SK-N-SH (cell line): ENCODE measurements around the gene CASKIN2. TPM values are rescaled to one million over a fixed set of nuclear protein-coding genes. Genes with fewer than 3 reads are reported as not detected.
A peak's percentile ranks its signal among the peaks of the same experiment; 100 is the strongest.

Experiments
- CTCF ChIA-PET: fragments of 300-600, 350-600 bp; formaldehyde crosslinking; extraction: SDS; loops from one replicate; lab custom pipeline; 2021; lab: Yijun Ruan, JAX
- POLR2A ChIA-PET: fragments of 350-600 bp; sonication (Branson Sonifier 250); formaldehyde crosslinking; extraction: SDS; loops from one replicate; lab custom pipeline; 2020; ENCODE audit warnings: antibody characterized with exemption, inconsistent platforms; lab: Yijun Ruan, JAX
- DNase-seq: peaks from one replicate; pipeline ENCODE4 v3.0.0; 2012
- H2AFZ ChIP-seq: fragments of 200-600 bp; sonication (generic); 2 replicates; pipeline ENCODE4 v1.8.1; 2016; ENCODE audit warnings: antibody characterized with exemption, mild to moderate bottlenecking, low read depth
- H3F3A ChIP-seq: fragments of 200-600 bp; sonication (generic); replicated peaks from 2 replicates; pipeline ENCODE3; 2016; ENCODE audit warnings: antibody characterized with exemption, mild to moderate bottlenecking; ENCODE audit not compliant: insufficient read depth
- H3K27ac ChIP-seq, 2 experiments: fragments of 200-500 bp in 1 of 2; fragments of 200-600 bp in 1 of 2; sonication (Bioruptor generic) in 1 of 2; sonication (generic), shearing (Covaris generic) in 1 of 2; 2 replicates each; pipeline versions ENCODE4 v1.5.1 to v1.6.1; 2014 to 2016; ENCODE audit warnings: low read depth in 2 of 2, inconsistent platforms in 1 of 2, low read length in 1 of 2, mild to moderate bottlenecking in 1 of 2, mixed read lengths in 1 of 2
- H3K27me3 ChIP-seq: fragments of 200-600 bp; sonication (generic), shearing (Covaris generic); 2 replicates; pipeline ENCODE4 v1.6.1; 2016; ENCODE audit warnings: mixed run types; ENCODE audit not compliant: insufficient read depth
- H3K36me3 ChIP-seq, 2 experiments: fragments of 200-500 bp in 1 of 2; fragments of 200-600 bp in 1 of 2; sonication (Bioruptor generic) in 1 of 2; sonication (generic) in 1 of 2; replicated peaks in 1 of 2; 2 replicates each; pipeline versions ENCODE3 to v1.5.1; 2014 to 2016; ENCODE audit warnings: low read length in 1 of 2, mild to moderate bottlenecking in 1 of 2; ENCODE audit not compliant: insufficient read depth in 2 of 2, control insufficient read depth in 1 of 2
- H3K4me1 ChIP-seq, 2 experiments: fragments of 200-500 bp in 1 of 2; fragments of 200-600 bp in 1 of 2; sonication (Bioruptor generic) in 1 of 2; sonication (generic), shearing (Covaris generic) in 1 of 2; 2 replicates each; pipeline versions ENCODE4 v1.5.1 to v1.6.1; 2014 to 2016; ENCODE audit warnings: low read depth in 1 of 2, low read length in 1 of 2, mixed run types in 1 of 2; ENCODE audit not compliant: insufficient read depth in 2 of 2, control insufficient read depth in 1 of 2
- H3K4me2 ChIP-seq: fragments of 200-600 bp; sonication (generic), shearing (Covaris generic); 2 replicates; pipeline ENCODE4 v1.6.1; 2017; ENCODE audit warnings: mixed run types
- H3K4me3 ChIP-seq, 2 experiments: fragments of 200-500 bp in 1 of 2; fragments of 200-600 bp in 1 of 2; sonication (Bioruptor generic) in 1 of 2; sonication (generic), shearing (Covaris generic) in 1 of 2; 2 replicates each; pipeline versions ENCODE4 v1.5.1 to v1.8.1; 2014 to 2016; ENCODE audit warnings: low read depth in 2 of 2, inconsistent platforms in 1 of 2, low read length in 1 of 2, mild to moderate bottlenecking in 1 of 2, mixed read lengths in 1 of 2, moderate library complexity in 1 of 2
- H3K79me2 ChIP-seq: fragments of 200-600 bp; sonication (generic); 2 replicates; pipeline ENCODE4 v1.8.1; 2017; ENCODE audit warnings: mild to moderate bottlenecking; ENCODE audit not compliant: insufficient read depth
- H3K9ac ChIP-seq: fragments of 200-600 bp; sonication (generic); 2 replicates; pipeline ENCODE4 v1.6.1; 2017; ENCODE audit warnings: mixed run types
- H3K9me2 ChIP-seq: fragments of 200-600 bp; sonication (generic); 2 replicates; pipeline ENCODE4 v1.6.1; 2017; ENCODE audit warnings: mixed run types
- H3K9me3 ChIP-seq: fragments of 200-600 bp; sonication (generic); 2 replicates; pipeline ENCODE4 v1.6.1; 2017; ENCODE audit warnings: mixed run types, mild to moderate bottlenecking, moderate library complexity
- H4K20me1 ChIP-seq: fragments of 200-600 bp; sonication (generic); 2 replicates; pipeline ENCODE4 v1.6.1; 2017; ENCODE audit warnings: mild to moderate bottlenecking, mixed run types; ENCODE audit not compliant: insufficient read depth
- CHD2 ChIP-seq: fragments of 150-350 bp; IDR thresholded peaks from 2 replicates; pipeline ENCODE4 v1.6.1; 2018; ENCODE audit warnings: low read length; ENCODE audit not compliant: partially characterized antibody
- CTCF ChIP-seq: fragments of 200-600 bp; sonication (generic); IDR thresholded peaks from 2 replicates; pipeline ENCODE4 v1.6.1; 2017; ENCODE audit warnings: antibody characterized with exemption, mild to moderate bottlenecking, moderate library complexity
- EP300 ChIP-seq, 2 experiments: IDR thresholded peaks; 2 replicates each; pipeline versions ENCODE4 v1.4.0 to v1.6.1; 2012; ENCODE audit warnings: borderline replicate concordance in 1 of 2, low read depth in 1 of 2, low read length in 1 of 2
- FOXM1 ChIP-seq: IDR thresholded peaks from 2 replicates; pipeline ENCODE4 v1.4.0; 2012; ENCODE audit warnings: low read depth, mild to moderate bottlenecking
- GATA2 ChIP-seq: sonication (generic); formaldehyde crosslinking; IDR thresholded peaks from 2 replicates; pipeline ENCODE4 v1.5.0; 2020; ENCODE audit warnings: mild to moderate bottlenecking, missing genetic modification reagents
- IRF3 ChIP-seq: fragments of 150-350 bp; IDR thresholded peaks from 2 replicates; pipeline ENCODE4 v1.6.1; 2016; ENCODE audit warnings: mild to moderate bottlenecking, low read depth, low read length
- NFIC ChIP-seq: IDR thresholded peaks from 2 replicates; pipeline ENCODE4 v1.4.0; 2012; ENCODE audit warnings: borderline replicate concordance
- NRF1 ChIP-seq: IDR thresholded peaks from 2 replicates; pipeline ENCODE4 v1.6.1; 2012; ENCODE audit warnings: low read depth, mild to moderate bottlenecking, low read length
- PBX3 ChIP-seq: IDR thresholded peaks from 2 replicates; pipeline ENCODE4; 2012
- RCOR1 ChIP-seq: fragments of 150-350 bp; IDR thresholded peaks from 2 replicates; pipeline ENCODE4 v1.6.1; 2017; ENCODE audit warnings: antibody characterized with exemption, low read length
- REST ChIP-seq: IDR thresholded peaks from 2 replicates; pipeline ENCODE4 v1.6.1; 2012; ENCODE audit warnings: mild to moderate bottlenecking, low read depth, low read length, moderate library complexity
- RFX5 ChIP-seq: IDR thresholded peaks from 2 replicates; pipeline ENCODE4 v1.6.1; 2012; ENCODE audit warnings: mild to moderate bottlenecking, improper control_type of control experiment, low read length
- SIN3A ChIP-seq: IDR thresholded peaks from 2 replicates; pipeline ENCODE4 v1.6.1; 2012; ENCODE audit warnings: low read depth, mild to moderate bottlenecking, low read length, moderate library complexity, borderline replicate concordance
- SMC3 ChIP-seq: IDR thresholded peaks from 2 replicates; pipeline ENCODE4 v1.6.1; 2012; ENCODE audit warnings: low read depth, low read length, improper control_type of control experiment
- TCF12 ChIP-seq: IDR thresholded peaks from 2 replicates; pipeline ENCODE4 v1.4.0; 2012
- USF2 ChIP-seq: fragments of 150-350 bp; IDR thresholded peaks from 2 replicates; pipeline ENCODE4 v1.6.1; 2017; ENCODE audit warnings: antibody characterized with exemption, low read length, low read depth, borderline replicate concordance
- WGBS: methylation state at CpG from one replicate; pipeline ENCODE4 v1.1.6; 2017; ENCODE audit warnings: low lambda C conversion rate; 5-methylcytosine and 5-hydroxymethylcytosine counted together
- polyA plus RNA-seq, 3 experiments: library from polyadenylated mRNA; depleted of rRNA; stranded (reverse); fragments of >200 nt; gene quantifications; 2 replicates each; pipeline ENCODE4 v1.2.3, GENCODE V29; 2012

CASKIN2 gene
- polyA plus RNA-seq, 1 of the 3 experiments (the other 2 are of a cell fraction), result 6.5 TPM

GRCh38 chr17:75499313-75500022 is 15.9 kb downstream of the CASKIN2 start:
- TF ChIP-seq NFIC (no peak), GATA2 (CRISPR knock-in tag) (no peak), RFX5 (no peak), SIN3A (no peak), RCOR1 (no peak), PBX3 (no peak), FOXM1 (no peak), CHD2 (no peak), REST (no peak), IRF3 (no peak), SMC3 (no peak), TCF12 (no peak), CTCF (no peak), EP300 (IDR thresholded peaks at IDR 0.05; ENCODE audit: borderline replicate concordance in 1 of 2, low read depth in 1 of 2, low read length in 1 of 2) (no peak), USF2 (no peak), NRF1 (no peak)
- TF ChIP-seq, all 33 proteins: peak for 0
- H3K4me2 ChIP-seq, result no peak overlapping the region
- H3F3A ChIP-seq, result peaks cover 4% of the 10 kb centered on the region
- 92% methylated on average over 10 of the region's 16 CpGs for WGBS
- CTCF ChIA-PET, result interaction anchor here (0.7 to 1.4 kb wide), 10 partner anchors 10 to 250 kb away, joined by 3 to 7 read pairs (median 3); partner anchors contain the start of genes SMIM5 and TSEN54
- no peaks in the 10 kb centered on the region for H3K9me3 ChIP-seq
- no peaks in the 10 kb centered on the region for H3K27me3 ChIP-seq
- peak; percentile 50 for DNase-seq
- H3K4me1 ChIP-seq, result no peaks in the 10 kb centered on the region
- H3K27ac ChIP-seq, result peak overlapping the region in 1 of 2 experiments; percentile 19; a peak in 1 of 4 replicates
- no peaks in the 10 kb centered on the region for H4K20me1 ChIP-seq
- POLR2A ChIA-PET, result interaction anchor here (0.6 to 1.7 kb wide), 5 partner anchors 8 to 78 kb away, joined by 3 to 7 read pairs (median 3); no protein-coding TSS in a partner anchor
- no peak overlapping the region for H3K4me3 ChIP-seq
- no peaks in the 10 kb centered on the region for H3K9me2 ChIP-seq
- H3K9ac ChIP-seq, result no peak overlapping the region
- peaks cover 10 to 70% of the 10 kb centered on the region in 2 experiments for H3K36me3 ChIP-seq
- H2AFZ ChIP-seq, result no peak overlapping the region
- no peaks in the 10 kb centered on the region for H3K79me2 ChIP-seq
